SK-N-SH (cell line): ENCODE measurements around the gene ST7. TPM values are rescaled to one million over a fixed set of nuclear protein-coding genes. Genes with fewer than 3 reads are reported as not detected.

Experiments used
- CTCF ChIA-PET: fragments of 300-600, 350-600 bp; formaldehyde crosslinking; extraction: SDS; loops from one replicate; lab custom pipeline; 2021; lab: Yijun Ruan, JAX
- POLR2A ChIA-PET: fragments of 350-600 bp; sonication (Branson Sonifier 250); formaldehyde crosslinking; extraction: SDS; loops from one replicate; lab custom pipeline; 2020; ENCODE audit warnings: antibody characterized with exemption, inconsistent platforms; lab: Yijun Ruan, JAX
- DNase-seq: peaks from one replicate; pipeline ENCODE4 v3.0.0; 2012
- H2AFZ ChIP-seq: fragments of 200-600 bp; sonication (generic); 2 replicates; pipeline ENCODE4 v1.8.1; 2016; ENCODE audit warnings: antibody characterized with exemption, mild to moderate bottlenecking, low read depth
- H3F3A ChIP-seq: fragments of 200-600 bp; sonication (generic); replicated peaks from 2 replicates; pipeline ENCODE3; 2016; ENCODE audit warnings: antibody characterized with exemption, mild to moderate bottlenecking; ENCODE audit not compliant: insufficient read depth
- H3K27ac ChIP-seq, 2 experiments: fragments of 200-500 bp in 1 of 2; fragments of 200-600 bp in 1 of 2; sonication (Bioruptor generic) in 1 of 2; sonication (generic), shearing (Covaris generic) in 1 of 2; 2 replicates each; pipeline versions ENCODE4 v1.5.1 to v1.6.1; 2014 to 2016; ENCODE audit warnings: low read depth in 2 of 2, inconsistent platforms in 1 of 2, low read length in 1 of 2, mild to moderate bottlenecking in 1 of 2, mixed read lengths in 1 of 2
- H3K27me3 ChIP-seq: fragments of 200-600 bp; sonication (generic), shearing (Covaris generic); 2 replicates; pipeline ENCODE4 v1.6.1; 2016; ENCODE audit warnings: mixed run types; ENCODE audit not compliant: insufficient read depth
- H3K36me3 ChIP-seq, 2 experiments: fragments of 200-500 bp in 1 of 2; fragments of 200-600 bp in 1 of 2; sonication (Bioruptor generic) in 1 of 2; sonication (generic) in 1 of 2; replicated peaks in 1 of 2; 2 replicates each; pipeline versions ENCODE3 to v1.5.1; 2014 to 2016; ENCODE audit warnings: low read length in 1 of 2, mild to moderate bottlenecking in 1 of 2; ENCODE audit not compliant: insufficient read depth in 2 of 2, control insufficient read depth in 1 of 2
- H3K4me1 ChIP-seq, 2 experiments: fragments of 200-500 bp in 1 of 2; fragments of 200-600 bp in 1 of 2; sonication (Bioruptor generic) in 1 of 2; sonication (generic), shearing (Covaris generic) in 1 of 2; 2 replicates each; pipeline versions ENCODE4 v1.5.1 to v1.6.1; 2014 to 2016; ENCODE audit warnings: low read depth in 1 of 2, low read length in 1 of 2, mixed run types in 1 of 2; ENCODE audit not compliant: insufficient read depth in 2 of 2, control insufficient read depth in 1 of 2
- H3K4me2 ChIP-seq: fragments of 200-600 bp; sonication (generic), shearing (Covaris generic); 2 replicates; pipeline ENCODE4 v1.6.1; 2017; ENCODE audit warnings: mixed run types
- H3K4me3 ChIP-seq, 2 experiments: fragments of 200-500 bp in 1 of 2; fragments of 200-600 bp in 1 of 2; sonication (Bioruptor generic) in 1 of 2; sonication (generic), shearing (Covaris generic) in 1 of 2; 2 replicates each; pipeline versions ENCODE4 v1.5.1 to v1.8.1; 2014 to 2016; ENCODE audit warnings: low read depth in 2 of 2, inconsistent platforms in 1 of 2, low read length in 1 of 2, mild to moderate bottlenecking in 1 of 2, mixed read lengths in 1 of 2, moderate library complexity in 1 of 2
- H3K79me2 ChIP-seq: fragments of 200-600 bp; sonication (generic); 2 replicates; pipeline ENCODE4 v1.8.1; 2017; ENCODE audit warnings: mild to moderate bottlenecking; ENCODE audit not compliant: insufficient read depth
- H3K9ac ChIP-seq: fragments of 200-600 bp; sonication (generic); 2 replicates; pipeline ENCODE4 v1.6.1; 2017; ENCODE audit warnings: mixed run types
- H3K9me2 ChIP-seq: fragments of 200-600 bp; sonication (generic); 2 replicates; pipeline ENCODE4 v1.6.1; 2017; ENCODE audit warnings: mixed run types
- H3K9me3 ChIP-seq: fragments of 200-600 bp; sonication (generic); 2 replicates; pipeline ENCODE4 v1.6.1; 2017; ENCODE audit warnings: mixed run types, mild to moderate bottlenecking, moderate library complexity
- H4K20me1 ChIP-seq: fragments of 200-600 bp; sonication (generic); 2 replicates; pipeline ENCODE4 v1.6.1; 2017; ENCODE audit warnings: mild to moderate bottlenecking, mixed run types; ENCODE audit not compliant: insufficient read depth
- CHD2 ChIP-seq: fragments of 150-350 bp; IDR thresholded peaks from 2 replicates; pipeline ENCODE4 v1.6.1; 2018; ENCODE audit warnings: low read length; ENCODE audit not compliant: partially characterized antibody
- EP300 ChIP-seq, 2 experiments: IDR thresholded peaks; 2 replicates each; pipeline versions ENCODE4 v1.4.0 to v1.6.1; 2012; ENCODE audit warnings: borderline replicate concordance in 1 of 2, low read depth in 1 of 2, low read length in 1 of 2
- EZH2phosphoT487 ChIP-seq: fragments of 200-600 bp; sonication (generic); IDR thresholded peaks from 2 replicates; pipeline ENCODE4 v1.6.1; 2017; ENCODE audit warnings: low read depth, mixed run types, mild to moderate bottlenecking, antibody characterized with exemption, moderate library complexity, borderline replicate concordance
- FOSL2 ChIP-seq: IDR thresholded peaks from 2 replicates; pipeline ENCODE4 v1.4.0; 2012; ENCODE audit warnings: low read depth, mild to moderate bottlenecking, moderate library complexity, borderline replicate concordance
- FOXJ3 ChIP-seq: sonication (generic); formaldehyde crosslinking; IDR thresholded peaks from 2 replicates; pipeline ENCODE4 v1.5.1; 2020; ENCODE audit warnings: mild to moderate bottlenecking, missing genetic modification reagents
- GATA2 ChIP-seq: sonication (generic); formaldehyde crosslinking; IDR thresholded peaks from 2 replicates; pipeline ENCODE4 v1.5.0; 2020; ENCODE audit warnings: mild to moderate bottlenecking, missing genetic modification reagents
- JUND ChIP-seq: IDR thresholded peaks from 2 replicates; pipeline ENCODE4 v1.4.0; 2012
- MEF2A ChIP-seq: IDR thresholded peaks from 2 replicates; pipeline ENCODE4 v1.4.0; 2012; ENCODE audit warnings: low read depth, borderline replicate concordance
- MXI1 ChIP-seq: IDR thresholded peaks from 2 replicates; pipeline ENCODE4 v1.6.1; 2012; ENCODE audit warnings: mild to moderate bottlenecking, low read depth, low read length, improper control_type of control experiment
- NFIC ChIP-seq: IDR thresholded peaks from 2 replicates; pipeline ENCODE4 v1.4.0; 2012; ENCODE audit warnings: borderline replicate concordance
- POLR2AphosphoS5 ChIP-seq: IDR thresholded peaks from 2 replicates; pipeline ENCODE4 v1.6.1; 2012; ENCODE audit warnings: low read depth, low read length
- RAD21 ChIP-seq: IDR thresholded peaks from 2 replicates; pipeline ENCODE4 v1.6.1; 2012; ENCODE audit warnings: mild to moderate bottlenecking, low read length
- RCOR1 ChIP-seq: fragments of 150-350 bp; IDR thresholded peaks from 2 replicates; pipeline ENCODE4 v1.6.1; 2017; ENCODE audit warnings: antibody characterized with exemption, low read length
- RFX5 ChIP-seq: IDR thresholded peaks from 2 replicates; pipeline ENCODE4 v1.6.1; 2012; ENCODE audit warnings: mild to moderate bottlenecking, improper control_type of control experiment, low read length
- RXRA ChIP-seq: IDR thresholded peaks from 2 replicates; pipeline ENCODE4 v1.4.0; 2012; ENCODE audit warnings: low read depth, mild to moderate bottlenecking, borderline replicate concordance
- SIN3A ChIP-seq: IDR thresholded peaks from 2 replicates; pipeline ENCODE4 v1.6.1; 2012; ENCODE audit warnings: low read depth, mild to moderate bottlenecking, low read length, moderate library complexity, borderline replicate concordance
- SMC3 ChIP-seq: IDR thresholded peaks from 2 replicates; pipeline ENCODE4 v1.6.1; 2012; ENCODE audit warnings: low read depth, low read length, improper control_type of control experiment
- TAF1 ChIP-seq: IDR thresholded peaks from 2 replicates; pipeline ENCODE4 v1.6.1; 2012; ENCODE audit warnings: low read depth, mild to moderate bottlenecking, low read length, moderate library complexity, borderline replicate concordance
- TEAD4 ChIP-seq: IDR thresholded peaks from 2 replicates; pipeline ENCODE4 v1.4.0; 2012; ENCODE audit warnings: mild to moderate bottlenecking, borderline replicate concordance; ENCODE audit not compliant: insufficient read depth
- YY1 ChIP-seq: IDR thresholded peaks from 2 replicates; pipeline ENCODE4 v1.4.0; 2012; ENCODE audit warnings: low read depth, mild to moderate bottlenecking
- WGBS: methylation state at CpG from one replicate; pipeline ENCODE4 v1.1.6; 2017; ENCODE audit warnings: low lambda C conversion rate; 5-methylcytosine and 5-hydroxymethylcytosine counted together
- polyA plus RNA-seq, 3 experiments: library from polyadenylated mRNA; depleted of rRNA; stranded (reverse); fragments of >200 nt; gene quantifications; 2 replicates each; pipeline ENCODE4 v1.2.3, GENCODE V29; 2012
- TF ChIP-seq, protein P1 (sequence below): fragments of 150-350 bp; IDR thresholded peaks from 2 replicates; pipeline ENCODE4 v1.6.1; 2016; ENCODE audit warnings: mild to moderate bottlenecking, low read depth, low read length
- TF ChIP-seq, protein P2 (sequence below): IDR thresholded peaks from 2 replicates; pipeline ENCODE4 v1.4.0; 2012; ENCODE audit warnings: low read depth, borderline replicate concordance
- TF ChIP-seq, protein P3 (sequence below): IDR thresholded peaks from 2 replicates; pipeline ENCODE4 v1.6.1; 2012; ENCODE audit warnings: mild to moderate bottlenecking, low read depth, low read length, moderate library complexity
- TF ChIP-seq, protein P4 (sequence below): fragments of 150-350 bp; IDR thresholded peaks from 2 replicates; pipeline ENCODE4 v1.6.1; 2017; ENCODE audit warnings: antibody characterized with exemption, low read length, low read depth, borderline replicate concordance
- TF ChIP-seq, protein P5 (sequence below): IDR thresholded peaks from 2 replicates; pipeline ENCODE4 v1.4.0; 2012; ENCODE audit warnings: low read depth

The ST7 gene
- polyA plus RNA-seq, 1 of the 3 experiments (the other 2 are of a cell fraction): 23.5 TPM

DNA sequence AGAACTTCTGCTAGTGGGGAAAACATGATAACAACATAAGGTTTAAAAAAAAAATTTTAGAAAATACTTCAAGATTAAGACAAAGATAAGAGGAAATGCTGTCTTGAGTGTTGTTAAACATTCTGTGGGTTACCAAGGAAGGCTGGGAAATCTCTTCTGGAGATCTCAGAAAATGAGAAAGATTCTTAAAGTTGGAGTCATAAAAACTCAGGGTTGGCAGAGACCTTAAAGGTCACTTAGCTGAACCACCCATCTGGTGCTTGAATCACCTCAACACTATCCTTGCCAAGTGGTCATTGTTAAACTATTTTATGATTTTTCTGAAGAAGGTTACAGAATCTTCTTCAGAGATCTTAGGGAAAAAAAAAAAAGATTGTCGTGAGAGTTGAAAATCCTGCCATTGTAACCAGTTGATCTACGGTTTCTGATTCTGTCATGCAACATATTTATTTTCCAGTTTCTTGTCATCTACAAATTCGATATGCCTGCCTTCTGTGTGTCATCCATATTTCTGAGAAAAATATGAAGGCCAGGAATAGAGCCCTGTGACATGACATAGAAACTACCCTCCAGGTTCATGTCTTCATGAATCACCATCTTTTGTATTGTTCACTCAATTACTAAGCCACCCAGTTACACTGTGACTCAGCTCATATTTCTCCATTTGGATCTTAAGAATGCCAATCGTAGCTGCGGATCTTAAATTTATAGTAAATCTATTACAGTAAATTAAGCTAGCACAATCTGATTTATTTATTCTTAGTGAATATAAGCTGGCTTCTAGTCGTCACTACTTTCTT lies 179.2 kb downstream of the ST7 start:
- no peak for DNase-seq
- H3K9me3 ChIP-seq: no peaks in the 10 kb centered on the region
- H2AFZ ChIP-seq: peak overlapping the region; percentile 7; the same call in 1 of the 2 replicates
- H3K4me2 ChIP-seq: peak overlapping the region; percentile 75
- no peaks in the 10 kb centered on the region; the same call in 1 of the 2 replicates for H3K79me2 ChIP-seq
- peak overlapping the region; percentile 91 to 100 for H3K27ac ChIP-seq
- H3K4me3 ChIP-seq: peak overlapping the region in 1 of 2 experiments; percentile 37; a peak in 3 of 4 replicates
- peaks cover 13 to 15% of the 10 kb centered on the region in 2 experiments; a peak in 3 of 4 replicates for H3K4me1 ChIP-seq
- no peaks in the 10 kb centered on the region for H4K20me1 ChIP-seq
- H3K36me3 ChIP-seq: peaks cover 9 to 49% of the 10 kb centered on the region in 2 experiments
- WGBS: 11% methylated on average over 6 of the region's 6 CpGs
- CTCF ChIA-PET: interaction anchor here (0.7 to 1.7 kb wide), 5 partner anchors 14 to 147 kb away, joined by 3 to 5 read pairs (median 4); no protein-coding TSS in a partner anchor
- H3F3A ChIP-seq: peaks cover 33% of the 10 kb centered on the region
- H3K9me2 ChIP-seq: no peaks in the 10 kb centered on the region
- no peaks in the 10 kb centered on the region for H3K27me3 ChIP-seq
- peak overlapping the region; percentile 83 for H3K9ac ChIP-seq
- POLR2A ChIA-PET: no interaction called here
- TF ChIP-seq JUND (peak; percentile 96), TEAD4 (peak; percentile 97), RXRA (peak; percentile 90), TAF1 (peak; percentile 39; the same call in 1 of the 2 replicates), YY1 (peak; percentile 16), SMC3 (no peak), FOXJ3 (no peak), RFX5 (no peak), MXI1 (no peak), SIN3A (peak; percentile 79; the same call in 1 of the 2 replicates), RCOR1 (no peak), GATA2 (CRISPR knock-in tag) (no peak), FOSL2 (peak; percentile 96), EZH2phosphoT487 (no peak), EP300 (IDR thresholded peaks at IDR 0.05; ENCODE audit: borderline replicate concordance in 1 of 2, low read depth in 1 of 2, low read length in 1 of 2) (peak; percentile 63 to 98; a peak in 3 of 4 replicates), CHD2 (no peak), MEF2A (peak; percentile 83; the same call in 1 of the 2 replicates), NFIC (peak; percentile 98), POLR2AphosphoS5 (peak; percentile 78), RAD21 (no peak)
- TF ChIP-seq, protein P1, sequence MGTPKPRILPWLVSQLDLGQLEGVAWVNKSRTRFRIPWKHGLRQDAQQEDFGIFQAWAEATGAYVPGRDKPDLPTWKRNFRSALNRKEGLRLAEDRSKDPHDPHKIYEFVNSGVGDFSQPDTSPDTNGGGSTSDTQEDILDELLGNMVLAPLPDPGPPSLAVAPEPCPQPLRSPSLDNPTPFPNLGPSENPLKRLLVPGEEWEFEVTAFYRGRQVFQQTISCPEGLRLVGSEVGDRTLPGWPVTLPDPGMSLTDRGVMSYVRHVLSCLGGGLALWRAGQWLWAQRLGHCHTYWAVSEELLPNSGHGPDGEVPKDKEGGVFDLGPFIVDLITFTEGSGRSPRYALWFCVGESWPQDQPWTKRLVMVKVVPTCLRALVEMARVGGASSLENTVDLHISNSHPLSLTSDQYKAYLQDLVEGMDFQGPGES: no peak
- TF ChIP-seq, protein P2, sequence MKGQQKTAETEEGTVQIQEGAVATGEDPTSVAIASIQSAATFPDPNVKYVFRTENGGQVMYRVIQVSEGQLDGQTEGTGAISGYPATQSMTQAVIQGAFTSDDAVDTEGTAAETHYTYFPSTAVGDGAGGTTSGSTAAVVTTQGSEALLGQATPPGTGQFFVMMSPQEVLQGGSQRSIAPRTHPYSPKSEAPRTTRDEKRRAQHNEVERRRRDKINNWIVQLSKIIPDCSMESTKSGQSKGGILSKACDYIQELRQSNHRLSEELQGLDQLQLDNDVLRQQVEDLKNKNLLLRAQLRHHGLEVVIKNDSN: no peak
- TF ChIP-seq, protein P3, sequence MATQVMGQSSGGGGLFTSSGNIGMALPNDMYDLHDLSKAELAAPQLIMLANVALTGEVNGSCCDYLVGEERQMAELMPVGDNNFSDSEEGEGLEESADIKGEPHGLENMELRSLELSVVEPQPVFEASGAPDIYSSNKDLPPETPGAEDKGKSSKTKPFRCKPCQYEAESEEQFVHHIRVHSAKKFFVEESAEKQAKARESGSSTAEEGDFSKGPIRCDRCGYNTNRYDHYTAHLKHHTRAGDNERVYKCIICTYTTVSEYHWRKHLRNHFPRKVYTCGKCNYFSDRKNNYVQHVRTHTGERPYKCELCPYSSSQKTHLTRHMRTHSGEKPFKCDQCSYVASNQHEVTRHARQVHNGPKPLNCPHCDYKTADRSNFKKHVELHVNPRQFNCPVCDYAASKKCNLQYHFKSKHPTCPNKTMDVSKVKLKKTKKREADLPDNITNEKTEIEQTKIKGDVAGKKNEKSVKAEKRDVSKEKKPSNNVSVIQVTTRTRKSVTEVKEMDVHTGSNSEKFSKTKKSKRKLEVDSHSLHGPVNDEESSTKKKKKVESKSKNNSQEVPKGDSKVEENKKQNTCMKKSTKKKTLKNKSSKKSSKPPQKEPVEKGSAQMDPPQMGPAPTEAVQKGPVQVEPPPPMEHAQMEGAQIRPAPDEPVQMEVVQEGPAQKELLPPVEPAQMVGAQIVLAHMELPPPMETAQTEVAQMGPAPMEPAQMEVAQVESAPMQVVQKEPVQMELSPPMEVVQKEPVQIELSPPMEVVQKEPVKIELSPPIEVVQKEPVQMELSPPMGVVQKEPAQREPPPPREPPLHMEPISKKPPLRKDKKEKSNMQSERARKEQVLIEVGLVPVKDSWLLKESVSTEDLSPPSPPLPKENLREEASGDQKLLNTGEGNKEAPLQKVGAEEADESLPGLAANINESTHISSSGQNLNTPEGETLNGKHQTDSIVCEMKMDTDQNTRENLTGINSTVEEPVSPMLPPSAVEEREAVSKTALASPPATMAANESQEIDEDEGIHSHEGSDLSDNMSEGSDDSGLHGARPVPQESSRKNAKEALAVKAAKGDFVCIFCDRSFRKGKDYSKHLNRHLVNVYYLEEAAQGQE: 0 out of 2 replicates have a peak, but pooled peaks have one; percentile 29
- TF ChIP-seq, protein P4, sequence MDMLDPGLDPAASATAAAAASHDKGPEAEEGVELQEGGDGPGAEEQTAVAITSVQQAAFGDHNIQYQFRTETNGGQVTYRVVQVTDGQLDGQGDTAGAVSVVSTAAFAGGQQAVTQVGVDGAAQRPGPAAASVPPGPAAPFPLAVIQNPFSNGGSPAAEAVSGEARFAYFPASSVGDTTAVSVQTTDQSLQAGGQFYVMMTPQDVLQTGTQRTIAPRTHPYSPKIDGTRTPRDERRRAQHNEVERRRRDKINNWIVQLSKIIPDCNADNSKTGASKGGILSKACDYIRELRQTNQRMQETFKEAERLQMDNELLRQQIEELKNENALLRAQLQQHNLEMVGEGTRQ: no peak
- TF ChIP-seq, protein P5, sequence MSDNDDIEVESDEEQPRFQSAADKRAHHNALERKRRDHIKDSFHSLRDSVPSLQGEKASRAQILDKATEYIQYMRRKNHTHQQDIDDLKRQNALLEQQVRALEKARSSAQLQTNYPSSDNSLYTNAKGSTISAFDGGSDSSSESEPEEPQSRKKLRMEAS: no peak
